ENCODE measurements around the gene EMC7. TPM values are rescaled to one million over a fixed set of nuclear protein-coding genes. Genes with fewer than 3 reads are reported as not detected.
"Not testable (repeated sequence)": the region's sequence is repeated elsewhere in the genome, so short reads cannot be mapped to it uniquely, and the experiment has no call there.

Gene EMC7
- total RNA-seq, 2 donors from 2014 or later: 57.1 to 62.6 TPM

- DNase-seq (ENCODE audit: low spot score): no peak
- intact Hi-C loops (cut with DNase I): loop anchor here in 1 of 2 donors (10.0 kb wide), 1 partner anchor 118 kb away; the partner anchor contains the start of gene EMC4
Measured at GRCh38 chr15:34106423-34106822, 4.8 kb upstream of the EMC7 start.

GRCh38 chr15:34102175-34102925 is 688 bp upstream of the EMC7 start:
- intact Hi-C loops (cut with DNase I): loop anchor here in 1 of 2 donors (10.0 kb wide), 1 partner anchor 122 kb away; the partner anchor contains the start of gene EMC4

GRCh38 chr15:34099914-34100313 is 1.7 kb downstream of the EMC7 start:
- no peak for DNase-seq (ENCODE audit: low spot score)
- intact Hi-C loops (cut with DNase I): loop anchor here in 1 of 2 donors (10.0 kb wide), 1 partner anchor 125 kb away; the partner anchor contains the start of gene EMC4

More at GRCh38 chr15:34102175-34102925, 688 bp upstream of the EMC7 start:
- DNase-seq (ENCODE audit: low spot score): no peak

DNA sequence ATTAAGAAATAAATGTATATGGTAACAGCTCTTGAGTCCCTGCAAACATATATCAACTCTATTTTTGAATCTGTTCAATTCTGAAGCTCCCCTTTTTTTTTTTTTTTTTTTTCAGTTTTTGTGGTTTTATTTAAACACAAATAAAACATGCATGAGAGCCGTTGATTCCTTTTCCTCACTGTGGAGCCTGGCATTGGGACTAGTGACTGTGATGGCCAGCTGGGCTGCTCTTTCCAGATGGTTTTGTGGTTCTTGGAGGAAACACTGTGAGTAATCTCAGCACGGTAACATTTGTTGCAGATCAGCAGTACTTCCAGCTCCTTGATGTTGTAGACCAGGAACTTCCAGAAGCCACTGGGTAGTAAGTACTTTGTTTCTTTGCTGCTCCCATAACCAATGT is 15.9 kb downstream of the EMC7 start:
- intact Hi-C loops (cut with DNase I): no loop called here
- no peak for DNase-seq (ENCODE audit: low spot score)

- intact Hi-C loops (cut with DNase I): no loop called here
- DNase-seq (ENCODE audit: low spot score): no peak
Measured at GRCh38 chr15:34084086-34084485, 17.6 kb downstream of the EMC7 start.

DNA sequence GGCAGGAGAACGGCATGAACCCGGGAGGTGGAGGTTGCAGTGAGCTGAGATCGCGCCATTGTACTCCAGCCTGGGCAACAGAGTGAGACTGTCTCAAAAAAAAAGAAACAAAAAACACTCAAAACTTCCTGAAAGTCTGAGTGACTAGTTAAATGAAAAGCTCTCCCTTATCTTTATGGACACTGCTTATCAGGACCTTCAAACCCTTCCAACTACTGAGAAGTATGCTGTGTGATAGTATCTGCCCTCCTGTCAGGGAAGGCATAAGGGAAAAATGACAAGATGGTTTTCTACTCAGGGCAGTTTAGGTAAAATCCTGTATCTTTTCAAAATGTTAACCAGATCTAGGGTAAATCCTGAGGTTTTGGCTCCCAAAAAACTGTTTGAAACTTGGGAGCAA is 21.8 kb downstream of the EMC7 start:
- DNase-seq (ENCODE audit: low spot score): no peak
- intact Hi-C loops (cut with DNase I): loop anchor here in 1 of 2 donors (2.0 kb wide), 1 partner anchor 69 kb away; no protein-coding TSS in a partner anchor

DNA sequence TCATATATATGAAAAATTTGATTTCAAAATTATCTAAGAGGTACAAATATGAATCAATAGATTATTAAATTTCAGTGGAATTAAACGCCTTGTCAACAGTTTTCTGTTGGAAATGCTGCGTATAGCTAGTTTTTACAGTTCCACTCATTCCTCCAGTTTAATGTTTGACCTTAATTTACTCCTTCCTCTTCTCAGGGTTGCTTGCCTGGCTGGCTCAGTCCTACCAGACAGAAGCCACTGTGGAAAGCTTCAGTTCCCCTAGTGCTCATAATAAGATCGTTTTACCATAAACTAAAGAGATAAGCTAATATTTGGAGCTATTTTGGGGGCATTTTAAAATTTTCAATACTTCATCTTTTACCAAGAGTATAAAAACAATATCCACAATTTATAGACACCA is 22.8 kb downstream of the EMC7 start:
- DNase-seq (ENCODE audit: low spot score): no peak
- intact Hi-C loops (cut with DNase I): no loop called here

DNA sequence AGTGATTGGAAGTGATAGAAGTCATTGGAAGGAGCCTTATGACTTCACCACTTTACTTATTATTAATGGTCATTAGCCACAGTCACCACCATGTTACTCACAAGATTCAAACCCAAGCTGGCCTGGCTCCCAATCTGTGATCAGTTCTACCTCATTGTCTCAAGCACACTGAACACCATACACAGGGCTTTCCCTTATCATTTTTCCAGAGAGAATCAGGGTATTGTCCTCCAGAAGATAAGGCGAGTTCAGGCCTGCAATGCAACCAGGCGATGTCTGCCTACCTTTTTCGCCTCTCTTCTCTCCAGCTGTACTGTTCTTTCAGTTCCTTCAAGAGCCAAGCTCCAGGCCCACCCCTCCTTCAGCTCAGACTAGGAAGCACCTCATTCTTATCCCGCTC is 24.9 kb downstream of the EMC7 start:
- no peak for DNase-seq (ENCODE audit: low spot score)
- intact Hi-C loops (cut with DNase I): no loop called here

GRCh38 chr15:34070003-34070402 is 31.7 kb downstream of the EMC7 start:
- intact Hi-C loops (cut with DNase I): loop anchor here in 1 of 2 donors (5.0 kb wide), 1 partner anchor 1117 kb away; no protein-coding TSS in a partner anchor

GRCh38 chr15:34065941-34066340 is 35.7 kb downstream of the EMC7 start:
- DNase-seq (ENCODE audit: low spot score): no peak
- intact Hi-C loops (cut with DNase I): no loop called here

More at GRCh38 chr15:34070003-34070402, 31.7 kb downstream of the EMC7 start:
- no peak for DNase-seq (ENCODE audit: low spot score)

DNA sequence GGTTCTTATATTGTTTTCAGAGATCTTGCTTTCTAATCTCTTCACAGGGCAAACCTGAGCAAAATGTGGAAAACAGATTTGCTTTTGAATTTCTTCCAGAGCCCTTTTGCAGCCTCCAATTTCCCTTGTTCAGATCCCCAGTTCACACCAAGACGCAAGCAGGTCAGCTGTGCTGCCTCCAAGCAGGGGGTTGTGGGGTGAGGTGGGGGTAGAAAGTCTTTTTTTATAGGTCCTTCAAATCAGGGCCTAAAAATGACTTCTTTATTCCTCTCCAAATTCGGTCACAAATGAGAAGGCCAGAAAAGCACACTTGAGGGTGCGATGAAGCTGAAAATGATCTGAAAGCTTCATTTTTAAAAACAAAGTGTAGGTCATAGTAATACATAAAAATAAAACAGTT is 36.4 kb downstream of the EMC7 start:
- no peak for DNase-seq (ENCODE audit: low spot score)
- intact Hi-C loops (cut with DNase I): no loop called here

- intact Hi-C loops (cut with DNase I): loop anchor here in 1 of 2 donors (5.0 kb wide), 1 partner anchor 148 kb away; the partner anchor contains the start of gene KATNBL1
- no peak for DNase-seq (ENCODE audit: low spot score)
Measured at GRCh38 chr15:34064438-34064837, 37.2 kb downstream of the EMC7 start.

- DNase-seq (ENCODE audit: low spot score): no peak
- intact Hi-C loops (cut with DNase I): loop anchor here (5.0 kb wide), 1 partner anchor 152 kb away; the partner anchor contains the start of gene KATNBL1 (in 2 of the 2)
Measured at GRCh38 chr15:34059946-34060345, 41.7 kb downstream of the EMC7 start.

DNA sequence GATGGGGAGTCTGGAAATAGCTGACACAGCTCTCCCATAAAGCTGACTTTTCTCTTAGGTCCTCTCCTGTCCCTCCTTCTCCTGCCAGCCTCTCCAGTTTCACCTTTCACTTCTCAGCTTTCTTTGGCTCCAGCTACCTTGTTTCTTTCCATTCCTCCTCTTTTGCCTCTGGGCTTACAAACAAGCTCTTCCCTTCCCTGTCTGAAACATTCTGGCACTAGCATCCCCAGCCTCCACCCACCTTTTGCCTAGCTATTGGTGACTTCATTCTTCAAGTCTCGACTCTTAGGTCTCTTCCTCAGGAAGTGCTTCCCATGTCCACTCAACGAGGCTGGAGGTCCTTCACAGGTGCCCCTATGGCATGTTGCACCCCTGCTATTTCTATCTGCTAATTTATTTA is 42.2 kb downstream of the EMC7 start:
- intact Hi-C loops (cut with DNase I): loop anchor here in 1 of 2 donors (5.0 kb wide), 1 partner anchor 153 kb away; the partner anchor contains the start of gene KATNBL1
- DNase-seq (ENCODE audit: low spot score): no peak

GRCh38 chr15:34056911-34057310 is 44.8 kb downstream of the EMC7 start:
- no peak for DNase-seq (ENCODE audit: low spot score)
- intact Hi-C loops (cut with DNase I): loop anchor here in 1 of 2 donors (5.0 kb wide), 1 partner anchor 155 kb away; the partner anchor contains the start of gene KATNBL1

DNA sequence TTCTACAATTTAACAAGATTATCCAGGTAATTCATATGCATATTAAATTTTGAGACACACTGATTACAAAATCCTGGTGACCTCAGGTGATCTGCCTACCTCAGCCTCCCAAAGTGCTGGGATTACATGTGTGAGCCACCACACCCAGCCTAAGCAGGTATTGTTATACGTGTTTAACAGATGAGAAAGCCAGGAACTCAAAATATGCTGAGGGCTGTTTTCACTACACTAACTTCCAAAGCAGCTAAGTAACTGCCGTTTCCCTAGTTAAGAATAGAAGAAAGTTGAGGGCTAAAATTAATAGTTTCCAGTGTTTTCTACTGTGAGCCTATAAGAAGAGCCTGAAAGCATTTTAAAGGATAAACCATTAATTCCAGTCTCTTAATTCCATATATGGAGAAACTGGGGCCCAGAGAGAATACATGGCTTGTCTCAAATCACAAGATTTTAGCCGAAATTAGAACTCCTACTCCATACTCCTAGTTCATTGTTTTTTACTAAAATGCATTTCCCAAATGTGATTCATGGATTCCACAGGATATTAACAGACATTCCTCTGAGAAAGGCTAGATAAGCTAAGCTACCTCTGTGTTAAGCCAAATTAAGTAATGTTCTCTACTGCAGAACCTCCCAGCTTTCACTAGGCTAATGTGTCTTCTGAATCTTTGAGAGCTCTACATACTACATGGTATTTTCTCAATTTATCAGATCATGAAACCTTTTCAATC is 45.6 kb downstream of the EMC7 start:
- no peak for DNase-seq (ENCODE audit: low spot score)
- intact Hi-C loops (cut with DNase I): loop anchor here in 1 of 2 donors (5.0 kb wide), 1 partner anchor 156 kb away; the partner anchor contains the start of gene KATNBL1

GRCh38 chr15:34054081-34054707 is 47.5 kb downstream of the EMC7 start:
- no peak for DNase-seq (ENCODE audit: low spot score)
- intact Hi-C loops (cut with DNase I): no loop called here

- DNase-seq (ENCODE audit: low spot score); intact Hi-C loops (cut with DNase I): not testable (repeated sequence)
Measured at GRCh38 chr15:34050385-34050784, 51.3 kb downstream of the EMC7 start.

DNA sequence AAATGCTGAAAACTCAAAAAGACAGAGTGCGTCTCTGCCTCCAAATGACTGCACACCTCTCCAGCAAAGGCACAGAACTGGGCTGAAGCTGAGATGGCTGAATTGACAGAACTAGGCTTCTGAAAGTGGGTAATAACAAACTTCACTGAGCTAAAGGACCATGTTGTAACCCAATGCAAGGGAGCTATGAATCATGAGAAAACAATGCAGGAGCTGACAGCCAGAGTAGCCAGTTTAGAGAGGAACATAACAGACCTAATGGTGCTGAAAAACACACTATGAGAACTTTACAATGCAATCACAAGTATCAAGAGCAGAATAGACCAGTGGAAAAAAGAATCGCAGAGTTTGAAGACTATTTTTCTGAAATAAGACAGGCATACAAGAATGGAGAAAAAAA is 52.5 kb downstream of the EMC7 start:
- no peak for DNase-seq (ENCODE audit: low spot score)
- intact Hi-C loops (cut with DNase I): no loop called here

Data from posterior vena cava (tissue), 2 donors.